ENCODE results near the gene KIF17. TPM values are rescaled to one million over a fixed set of nuclear protein-coding genes. Genes with fewer than 3 reads are reported as not detected.
A peak's percentile ranks its signal among the peaks of the same experiment; 100 is the strongest.

The KIF17 gene
- total RNA-seq, 1 experiment from 2014 or later, result 0.86 TPM

DNA sequence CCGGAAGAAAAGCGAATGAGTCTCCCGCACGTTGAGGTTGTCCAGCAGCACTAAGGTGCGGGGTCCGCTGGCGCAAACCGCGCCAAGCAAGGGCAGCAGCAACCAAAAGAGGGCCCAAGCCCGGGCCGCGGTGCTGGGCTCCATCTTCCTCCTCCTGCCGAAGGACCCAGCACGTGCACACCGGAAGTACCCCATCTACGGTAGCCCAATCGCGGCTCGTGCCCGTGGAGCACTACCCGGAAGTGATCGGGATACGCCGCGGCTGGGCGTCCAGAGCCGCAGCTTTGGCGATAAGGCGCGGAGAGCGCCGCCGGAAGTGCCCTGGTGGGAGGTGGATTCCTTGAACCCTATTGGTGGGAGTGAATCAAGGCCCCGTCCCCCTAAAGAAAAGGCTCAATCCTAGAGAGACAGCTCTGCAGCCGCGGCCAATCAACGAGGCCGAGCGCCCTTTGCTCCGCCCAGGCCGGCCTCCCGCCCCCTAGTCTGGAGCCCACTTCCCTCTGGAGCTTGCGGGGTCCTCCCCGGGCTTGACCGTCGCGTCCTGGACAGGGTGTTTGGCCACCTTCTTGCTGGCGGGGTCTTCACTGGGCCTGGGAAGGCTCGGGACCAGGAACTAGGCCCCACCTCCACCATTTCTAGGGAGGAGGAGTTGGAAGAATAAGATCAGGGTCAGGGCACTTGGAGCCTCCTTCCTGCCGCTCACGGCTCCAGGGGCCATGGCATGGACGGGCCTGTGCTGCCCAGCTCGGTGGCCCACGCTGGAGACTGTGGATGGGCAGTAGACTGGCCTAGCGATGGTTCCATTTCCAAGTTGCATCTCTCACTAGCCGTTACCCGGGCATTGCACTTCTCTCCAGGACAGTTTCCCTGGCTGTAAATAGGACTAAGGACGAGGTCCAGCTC lies 56.3 kb downstream of the KIF17 start, which contains the start of gene DDOST:
TSS of gene DDOST (minus strand) at position 163 of the 903 bp plus-strand sequence. CDS start at position 144, 19 bp downstream.
- peak; percentile 99 for DNase-seq (ENCODE audit: low read depth)

DNA sequence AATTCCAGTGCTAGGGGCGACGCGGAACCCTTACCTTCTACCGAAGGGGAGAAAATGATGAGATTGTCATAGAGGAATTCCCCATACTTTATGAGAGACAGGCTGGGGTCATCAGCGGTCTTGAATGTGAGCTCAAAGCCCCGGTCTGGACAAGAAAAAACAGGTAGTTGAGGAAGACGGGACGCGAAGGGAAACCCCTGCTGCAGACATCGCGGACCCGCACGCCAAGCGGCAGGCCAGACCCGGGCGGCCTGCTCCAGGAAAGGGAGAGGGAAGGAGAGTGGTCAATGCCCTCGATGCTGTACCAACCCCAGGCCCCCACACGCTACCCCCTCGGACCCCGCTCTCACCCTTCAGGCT lies 57.0 kb downstream of the KIF17 start:
- DNase-seq (ENCODE audit: low read depth), result no peak

DNA sequence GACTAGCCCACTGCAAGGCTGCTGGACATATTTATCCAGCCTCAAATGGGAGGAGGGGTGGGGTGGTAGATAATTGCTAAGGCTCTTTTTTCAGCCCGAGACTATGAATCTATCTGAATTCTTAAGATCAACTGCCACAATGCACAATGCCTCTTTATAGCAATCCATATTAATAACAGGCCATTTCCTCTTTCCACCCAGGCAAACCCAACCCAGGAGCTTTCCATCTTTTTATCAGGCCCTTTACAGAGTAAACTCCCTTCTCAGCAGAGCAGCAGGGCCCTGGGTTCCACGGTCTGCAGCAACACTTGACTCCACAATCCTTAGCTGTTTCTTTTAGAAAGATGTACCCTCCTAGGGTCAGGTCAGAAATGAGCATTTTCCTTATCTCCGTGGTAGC lies 57.4 kb downstream of the KIF17 start:
- no peak for DNase-seq (ENCODE audit: low read depth)

DNA sequence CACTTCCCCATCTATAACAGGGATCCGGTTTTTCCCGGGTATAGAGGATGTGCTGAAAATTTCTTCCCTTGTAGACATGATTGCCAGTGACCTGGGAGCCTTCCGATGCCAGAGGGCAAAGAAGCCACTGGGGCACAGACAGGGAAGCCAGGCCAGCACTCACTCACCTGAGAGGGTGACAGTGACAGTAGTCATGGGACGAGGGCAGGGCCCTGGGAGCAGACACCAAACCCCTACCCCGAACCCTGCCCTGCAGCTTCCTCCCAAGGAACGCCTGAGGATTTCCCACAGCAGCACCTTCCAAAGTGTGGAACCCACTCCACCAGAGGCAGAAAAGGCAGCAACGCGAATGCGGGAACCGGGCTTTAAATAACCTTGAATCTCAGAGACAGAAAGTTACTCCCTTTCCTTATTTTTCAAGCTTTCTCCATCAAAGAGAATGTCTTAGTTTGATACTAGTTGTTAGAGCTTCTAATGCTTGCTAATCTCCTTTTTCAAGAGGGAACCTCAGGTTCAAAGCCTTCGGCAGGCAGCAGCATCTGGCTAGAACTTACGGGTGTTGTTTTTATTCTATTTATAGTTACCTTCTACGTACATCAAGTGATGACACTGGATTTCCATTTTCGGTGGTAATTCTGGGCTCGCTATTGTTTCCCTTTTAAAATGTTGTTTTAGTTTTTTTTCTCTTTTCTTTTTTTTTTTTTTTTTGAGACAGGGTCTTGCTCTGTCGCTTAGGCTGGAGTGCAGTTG lies 59.5 kb downstream of the KIF17 start:
- DNase-seq (ENCODE audit: low read depth), result no peak

DNA sequence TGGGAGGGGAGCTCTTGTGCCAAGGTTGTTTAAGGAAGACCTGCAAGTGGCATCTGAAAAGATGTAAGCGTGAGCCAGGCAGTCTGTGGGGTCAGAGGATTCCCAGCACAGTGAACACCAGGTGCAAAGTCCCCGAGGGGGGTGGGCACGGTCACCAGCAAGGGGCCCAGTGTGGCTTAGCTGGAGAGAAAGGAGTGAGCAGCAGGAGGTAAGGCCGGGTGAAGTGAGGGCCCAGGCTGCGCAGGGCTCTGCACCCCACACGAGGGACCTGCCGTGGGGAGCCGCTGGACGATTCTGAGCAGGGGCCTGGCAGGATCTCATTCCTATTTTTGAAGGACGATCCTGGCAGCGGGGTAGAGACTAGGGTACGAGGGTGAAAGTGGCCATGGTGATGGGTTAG lies 60.8 kb downstream of the KIF17 start:
- no peak for DNase-seq (ENCODE audit: low read depth)

DNA sequence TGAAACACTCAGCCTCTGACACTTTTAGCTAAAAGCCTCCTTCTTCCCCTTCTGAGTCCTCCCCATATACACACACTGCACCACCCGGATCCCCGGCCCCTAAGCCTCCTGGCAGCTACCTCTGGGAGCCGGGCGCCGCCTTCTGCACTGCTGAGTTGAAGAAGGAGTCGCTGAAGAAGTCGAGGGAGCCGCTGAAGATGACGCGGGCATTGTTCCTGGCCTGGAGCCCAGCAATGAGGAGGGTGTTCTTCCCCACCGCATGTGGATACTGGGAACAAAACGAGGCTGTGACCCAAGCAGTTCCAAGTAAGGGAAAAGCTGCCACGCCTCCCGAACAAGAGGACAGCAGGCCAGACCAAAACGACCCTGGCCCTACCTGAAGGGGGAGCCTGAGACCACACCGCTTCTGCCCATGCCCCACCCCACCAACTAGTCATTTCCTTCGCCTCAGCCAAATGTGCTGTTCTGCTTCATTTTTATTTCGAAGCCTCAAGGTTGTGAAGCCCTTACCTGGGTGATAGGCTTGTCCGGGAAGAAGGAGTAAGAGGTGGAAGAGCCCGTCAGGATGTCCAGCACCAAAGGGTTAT lies 63.6 kb downstream of the KIF17 start:
- no peak for DNase-seq (ENCODE audit: low read depth)

DNA sequence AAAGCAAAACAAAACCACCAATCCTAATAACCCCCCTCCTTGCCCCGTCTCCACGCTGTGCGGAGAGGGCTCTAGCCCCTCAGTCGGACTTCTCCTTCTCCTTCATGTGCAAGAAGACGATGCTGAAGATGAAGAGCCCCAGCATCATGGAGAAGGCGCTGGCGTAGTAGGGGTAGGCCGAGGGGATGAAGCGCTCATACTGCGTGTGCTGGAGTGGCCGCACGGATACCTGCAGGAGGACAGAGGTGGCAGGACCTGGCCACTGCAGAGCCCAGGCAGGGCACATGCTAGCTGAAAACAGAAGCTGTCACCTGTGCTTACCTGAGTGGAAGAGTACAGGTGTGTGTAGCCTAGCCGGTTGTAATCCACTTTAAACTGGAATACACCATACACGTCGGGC lies 65.5 kb downstream of the KIF17 start:
- no peak for DNase-seq (ENCODE audit: low read depth)

DNA sequence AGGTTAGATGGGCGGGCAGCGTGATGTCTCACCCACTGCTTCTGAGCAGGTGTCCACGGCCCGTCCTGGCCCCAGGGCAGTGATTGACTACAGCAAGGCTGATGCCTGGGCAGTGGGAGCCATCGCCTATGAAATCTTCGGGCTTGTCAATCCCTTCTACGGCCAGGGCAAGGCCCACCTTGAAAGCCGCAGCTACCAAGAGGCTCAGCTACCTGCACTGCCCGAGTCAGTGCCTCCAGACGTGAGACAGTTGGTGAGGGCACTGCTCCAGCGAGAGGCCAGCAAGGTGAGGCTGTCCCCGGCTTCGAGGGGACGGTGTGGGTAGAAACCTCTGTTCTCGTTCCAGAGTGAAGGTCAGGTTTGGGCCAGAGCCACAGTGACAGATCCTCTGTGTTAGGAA lies 68.9 kb downstream of the KIF17 start:
- DNase-seq (ENCODE audit: low read depth), result no peak

DNA sequence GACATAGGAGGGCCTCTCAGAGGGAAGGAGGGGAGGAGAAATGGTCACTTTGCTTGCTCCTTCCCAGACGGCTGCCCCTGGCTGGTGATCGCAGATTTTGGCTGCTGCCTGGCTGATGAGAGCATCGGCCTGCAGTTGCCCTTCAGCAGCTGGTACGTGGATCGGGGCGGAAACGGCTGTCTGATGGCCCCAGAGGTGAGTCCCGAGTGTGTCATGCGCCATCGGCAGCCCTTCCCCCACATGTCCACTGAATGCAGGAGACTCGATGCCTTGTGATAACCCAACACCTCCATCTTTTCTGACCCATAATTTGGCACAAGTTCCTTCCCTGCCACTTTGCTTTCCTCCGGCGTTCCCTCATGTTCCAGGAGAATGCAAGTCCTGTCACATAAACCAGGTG lies 69.4 kb downstream of the KIF17 start:
- DNase-seq (ENCODE audit: low read depth), result no peak

DNA sequence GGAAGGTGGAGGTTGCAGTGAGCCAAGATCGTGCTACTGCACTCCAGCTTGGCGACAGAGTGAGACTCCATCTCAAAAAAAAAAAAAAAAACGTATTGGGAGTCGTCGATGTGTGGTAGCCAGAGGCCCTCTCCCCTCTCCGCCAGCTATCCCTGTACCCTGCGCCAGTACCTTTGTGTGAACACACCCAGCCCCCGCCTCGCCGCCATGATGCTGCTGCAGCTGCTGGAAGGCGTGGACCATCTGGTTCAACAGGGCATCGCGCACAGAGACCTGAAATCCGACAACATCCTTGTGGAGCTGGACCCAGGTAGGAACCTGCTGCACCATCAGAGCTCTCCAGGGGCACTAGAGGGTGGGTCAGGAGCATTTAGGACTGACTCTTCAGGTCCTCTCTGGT lies 72.4 kb downstream of the KIF17 start:
- no peak for DNase-seq (ENCODE audit: low read depth)

DNA sequence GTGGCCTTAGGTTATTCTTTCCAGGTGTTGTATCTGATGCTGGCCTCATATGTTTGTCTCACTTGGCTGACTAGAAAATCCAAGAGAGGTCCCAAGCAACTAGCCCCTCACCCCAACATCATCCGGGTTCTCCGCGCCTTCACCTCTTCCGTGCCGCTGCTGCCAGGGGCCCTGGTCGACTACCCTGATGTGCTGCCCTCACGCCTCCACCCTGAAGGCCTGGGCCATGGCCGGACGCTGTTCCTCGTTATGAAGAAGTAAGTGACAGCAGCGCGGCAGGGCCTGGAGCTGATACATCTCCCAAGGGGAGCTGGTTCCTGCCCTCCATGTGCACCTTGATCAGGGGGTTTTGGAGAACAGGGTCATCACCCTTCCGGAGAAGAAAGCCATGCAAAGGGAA lies 73.4 kb downstream of the KIF17 start:
- DNase-seq (ENCODE audit: low read depth), result no peak

DNA sequence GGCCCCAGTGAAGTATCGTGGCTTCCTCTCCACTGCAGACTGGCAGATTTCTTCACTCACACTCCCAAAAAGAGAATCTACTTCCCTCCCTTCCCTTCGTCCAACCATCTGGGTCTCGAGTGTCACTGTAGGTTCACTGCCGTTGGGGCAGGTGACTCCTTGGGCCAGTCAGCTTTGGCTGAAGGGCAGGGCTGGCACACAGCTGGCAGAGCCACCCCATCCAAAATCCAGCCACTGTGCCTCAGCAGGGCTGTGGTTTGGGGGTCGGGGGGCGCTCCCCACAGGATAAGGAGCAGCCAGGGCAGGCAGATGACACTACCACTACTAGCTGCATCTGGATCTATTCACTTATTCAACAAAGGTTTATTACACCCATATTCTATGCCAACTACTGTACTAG lies 74.7 kb downstream of the KIF17 start:
- no peak for DNase-seq (ENCODE audit: low read depth)

DNA sequence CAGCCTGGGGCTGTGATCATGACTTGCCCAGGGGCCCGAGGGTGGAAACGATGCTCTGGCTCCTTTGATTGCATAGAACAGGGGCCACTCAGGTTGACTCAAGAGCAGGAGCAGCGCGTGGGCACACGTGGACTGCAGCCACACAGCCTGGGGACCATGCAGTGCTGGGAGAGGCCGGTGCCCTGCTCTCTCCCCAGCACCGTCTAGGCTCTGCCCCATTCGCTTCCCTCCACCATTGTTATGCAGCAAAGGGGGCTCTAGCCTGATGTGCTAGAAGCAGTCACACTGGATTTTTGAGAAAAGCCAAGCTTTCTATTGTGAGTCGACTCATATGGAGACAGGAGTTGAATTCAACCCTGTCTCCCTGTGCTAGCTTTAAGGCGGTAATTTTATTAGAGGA lies 75.8 kb downstream of the KIF17 start:
- no peak for DNase-seq (ENCODE audit: low read depth)

DNA sequence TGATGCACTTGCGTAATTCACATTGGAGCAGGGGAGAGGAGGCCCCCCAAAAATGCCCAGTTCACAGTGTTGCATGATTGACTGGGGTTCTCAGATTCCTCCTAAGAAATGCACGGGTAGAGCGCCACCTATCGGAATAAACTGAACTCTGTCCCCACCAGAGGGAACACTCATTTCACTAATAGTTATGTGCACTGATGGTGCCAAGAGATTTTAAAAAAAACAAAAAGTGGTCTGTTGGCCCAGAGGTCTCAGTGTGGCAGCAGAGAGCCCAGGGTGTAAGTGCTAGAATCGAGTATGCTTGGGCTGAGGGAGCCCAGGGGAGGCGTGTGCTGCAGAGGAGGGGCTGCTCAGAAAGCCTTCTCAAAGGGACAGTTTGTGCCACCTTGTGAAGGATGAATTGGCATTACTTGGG lies 77.6 kb downstream of the KIF17 start:
- peak; percentile 54 for DNase-seq (ENCODE audit: low read depth)

DNA sequence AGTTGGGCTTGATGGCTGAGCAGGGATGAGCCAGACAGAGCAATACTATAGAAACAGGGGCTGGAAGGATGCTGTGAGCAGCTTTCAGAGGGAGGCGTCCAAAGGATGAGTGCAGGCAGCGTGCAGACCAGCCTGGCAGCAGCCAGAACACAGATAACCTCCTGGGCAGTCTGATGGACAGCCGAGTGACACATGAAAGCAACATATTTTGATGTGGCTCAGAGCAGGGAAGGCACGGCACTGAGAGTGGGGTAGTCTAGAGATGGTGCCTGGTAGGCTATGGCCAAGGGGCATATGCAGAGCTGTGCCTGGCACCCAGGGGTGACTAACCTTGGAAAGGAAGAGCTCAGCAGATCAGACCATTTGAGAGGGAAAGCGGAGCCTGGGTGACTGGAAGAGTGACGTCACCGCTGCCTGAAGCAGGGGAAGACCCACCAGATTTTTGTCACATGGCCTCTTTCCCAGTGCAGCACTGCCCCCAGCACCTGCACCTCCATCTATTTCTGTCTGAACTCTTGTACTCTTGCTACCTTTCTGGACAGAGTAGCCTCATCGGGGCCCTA lies 80.9 kb downstream of the KIF17 start:
- DNase-seq (ENCODE audit: low read depth), result no peak

DNA sequence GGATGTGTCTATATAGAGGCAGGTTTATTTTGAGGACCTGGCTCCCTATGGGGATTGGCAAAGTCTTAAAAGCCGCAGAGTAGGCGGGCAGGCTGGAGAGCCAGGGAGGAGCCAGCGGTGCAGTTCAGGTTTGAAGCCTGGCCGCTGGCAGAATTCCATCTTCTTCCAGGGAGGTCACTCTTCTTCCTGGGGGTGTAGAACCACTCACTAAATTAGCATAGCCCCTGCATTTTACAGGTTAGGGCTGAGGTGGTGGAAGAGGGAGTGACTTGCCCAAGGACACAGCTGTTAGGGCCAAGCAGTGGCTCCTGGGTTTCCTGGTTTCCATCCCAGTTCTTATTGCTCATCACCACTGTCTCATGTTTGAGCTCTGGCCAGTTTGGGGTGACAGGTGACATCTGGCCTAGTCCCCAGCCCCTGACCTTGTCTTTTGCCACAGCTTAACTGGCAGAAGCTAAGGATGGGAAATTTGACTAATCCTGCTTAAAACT lies 83.2 kb downstream of the KIF17 start:
- peak; percentile 85 for DNase-seq (ENCODE audit: low read depth)

DNA sequence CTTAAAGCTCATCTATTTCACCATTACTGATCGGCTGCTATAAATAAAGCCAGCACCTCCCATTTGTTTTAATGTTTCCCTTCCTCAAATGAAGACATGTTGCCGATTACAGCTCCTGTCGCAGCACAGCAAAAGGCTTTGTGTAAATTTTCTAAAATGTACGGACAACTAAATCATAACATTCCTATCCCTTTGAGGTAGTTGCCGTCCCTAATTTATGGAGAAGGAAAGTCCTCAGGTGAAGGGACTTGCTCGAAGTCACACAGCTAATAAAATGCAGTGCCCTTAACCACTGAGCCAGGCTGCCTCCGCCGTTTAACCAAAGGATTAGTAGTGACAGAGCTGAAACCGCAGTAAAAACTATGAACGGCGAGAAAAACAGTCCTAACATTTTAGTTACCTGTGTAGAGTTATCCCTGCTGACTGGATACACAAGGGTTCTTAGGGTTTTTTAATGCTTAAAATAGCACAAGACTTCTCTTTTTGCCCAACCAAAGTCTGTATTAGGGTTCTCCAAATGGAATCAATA lies 83.7 kb downstream of the KIF17 start:
- no peak for DNase-seq (ENCODE audit: low read depth)

DNA sequence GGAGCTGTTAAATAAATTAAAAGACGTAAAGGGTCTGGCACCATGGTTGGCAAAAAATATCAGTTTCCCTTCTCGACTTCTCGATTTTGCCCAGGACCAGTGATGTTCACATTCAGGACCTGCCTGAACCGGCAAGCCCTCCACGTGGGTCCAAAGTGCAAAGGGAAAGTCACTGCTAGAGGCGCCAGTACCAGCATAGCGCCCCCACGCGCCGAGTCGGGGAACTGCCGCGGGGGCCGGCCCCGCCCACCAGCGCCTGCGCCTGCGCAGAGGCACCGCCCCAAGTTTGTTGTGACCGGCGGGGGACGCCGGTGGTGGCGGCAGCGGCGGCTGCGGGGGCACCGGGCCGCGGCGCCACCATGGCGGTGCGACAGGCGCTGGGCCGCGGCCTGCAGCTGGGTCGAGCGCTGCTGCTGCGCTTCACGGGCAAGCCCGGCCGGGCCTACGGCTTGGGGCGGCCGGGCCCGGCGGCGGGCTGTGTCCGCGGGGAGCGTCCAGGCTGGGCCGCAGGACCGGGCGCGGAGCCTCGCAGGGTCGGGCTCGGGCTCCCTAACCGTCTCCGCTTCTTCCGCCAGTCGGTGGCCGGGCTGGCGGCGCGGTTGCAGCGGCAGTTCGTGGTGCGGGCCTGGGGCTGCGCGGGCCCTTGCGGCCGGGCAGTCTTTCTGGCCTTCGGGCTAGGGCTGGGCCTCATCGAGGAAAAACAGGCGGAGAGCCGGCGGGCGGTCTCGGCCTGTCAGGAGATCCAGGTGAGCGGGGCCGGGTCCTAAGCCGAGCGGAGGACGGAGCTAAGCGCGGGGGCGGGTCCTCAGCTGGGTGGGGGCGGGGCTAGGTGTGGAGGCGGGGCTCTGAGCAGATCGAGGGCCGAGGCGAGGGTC lies 84.4 kb downstream of the KIF17 start, which contains the start of gene PINK1:
TSS of gene PINK1 (plus strand) at position 269 of the 875 bp plus-strand sequence. CDS start at position 360, 91 bp downstream.
- peak; percentile 75 for DNase-seq (ENCODE audit: low read depth)

DNA sequence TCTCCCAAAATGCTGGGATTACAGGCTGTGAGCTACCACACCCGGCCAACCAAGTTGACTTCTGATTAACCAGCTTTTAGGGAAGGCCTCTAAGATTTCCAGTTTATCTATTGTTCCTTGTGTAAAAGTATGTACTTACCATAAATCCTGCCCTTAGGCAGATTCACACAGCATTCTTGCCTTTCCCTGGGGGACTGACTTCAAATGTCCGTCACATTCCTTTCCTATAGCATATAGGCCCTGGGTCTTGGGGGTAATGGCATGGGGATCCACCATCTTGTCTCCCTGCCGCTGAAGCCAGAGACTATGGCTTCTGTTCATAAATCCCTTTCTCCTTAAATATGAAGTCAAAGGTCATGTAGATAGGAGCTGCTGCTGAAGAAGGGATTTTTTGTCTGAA lies 85.4 kb downstream of the KIF17 start:
- DNase-seq (ENCODE audit: low read depth), result no peak

DNA sequence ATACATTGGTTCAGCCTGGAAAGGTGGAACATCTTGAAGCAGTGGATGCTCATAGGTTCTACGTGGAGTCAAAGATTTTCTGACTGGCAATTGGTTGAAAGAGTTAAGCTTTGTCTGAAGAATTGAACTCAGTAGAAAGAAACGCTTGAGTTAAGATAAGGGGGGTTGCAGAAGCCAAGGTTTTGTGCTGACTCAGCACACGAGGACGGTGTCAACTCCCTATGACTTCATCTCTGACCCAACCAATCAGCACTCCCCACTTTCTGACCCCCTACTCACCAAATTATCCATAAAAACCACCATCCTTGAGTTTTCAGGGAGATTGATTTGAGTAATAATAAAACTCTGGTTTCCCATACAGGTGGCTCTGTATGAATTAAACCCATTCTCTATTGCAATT lies 87.1 kb downstream of the KIF17 start:
- DNase-seq (ENCODE audit: low read depth), result no peak

DNA sequence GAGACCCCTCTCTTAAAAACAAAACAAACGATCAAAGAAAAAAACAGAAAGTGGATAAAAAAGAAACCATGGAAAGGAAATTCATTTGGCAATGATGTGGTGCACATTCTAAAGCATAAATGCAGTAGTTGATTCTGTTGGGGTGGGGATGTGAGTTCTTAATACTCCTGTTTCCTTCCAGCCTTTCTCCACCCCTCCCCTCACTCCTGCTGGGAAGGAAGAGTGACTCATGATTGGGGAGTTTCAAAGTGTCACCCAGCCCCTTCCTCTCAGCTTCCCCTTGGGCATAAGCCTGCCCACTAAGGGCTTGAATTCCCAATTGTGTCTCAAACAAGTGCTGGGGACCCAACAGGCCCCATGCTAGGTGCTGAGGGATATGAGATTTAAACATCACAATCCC lies 91.3 kb downstream of the KIF17 start:
- DNase-seq (ENCODE audit: low read depth), result peak; percentile 47

Measured in M059J (cell line).